Cardiac muscle cell (in vitro differentiated cells and primary cell): ENCODE measurements around the gene SHC4. TPM values are rescaled to one million over a fixed set of nuclear protein-coding genes. Genes with fewer than 3 reads are reported as not detected.

Experiments
- DNase-seq, 2 donors: peaks; one replicate each; pipeline versions ENCODE4 v3.0.0 to v3.0.0-alpha.2; 2010 to 2017; ENCODE audit warnings: low read depth in 1 of 2, low spot score in 1 of 2
- H3K27ac ChIP-seq: fragments of 200-600 bp; sonication (generic); 2 replicates; pipeline ENCODE4 v1.5.1; 2016
- H3K27me3 ChIP-seq: fragments of 200-600 bp; sonication (generic); 2 replicates; pipeline ENCODE4 v1.6.0; 2016; ENCODE audit warnings: control low read depth
- H3K36me3 ChIP-seq: fragments of 200-600 bp; sonication (generic); 2 replicates; pipeline ENCODE4 v1.5.1; 2016; ENCODE audit warnings: control low read depth
- H3K4me1 ChIP-seq: fragments of 200-600 bp; sonication (generic); 2 replicates; pipeline ENCODE4 v1.8.1; 2017; ENCODE audit warnings: low read depth, mild to moderate bottlenecking, mixed run types
- H3K4me3 ChIP-seq: fragments of 200-600 bp; sonication (generic); 2 replicates; pipeline ENCODE4 v1.5.1; 2016; ENCODE audit warnings: mild to moderate bottlenecking
- H3K9me3 ChIP-seq: fragments of 200-600 bp; sonication (generic); 2 replicates; pipeline ENCODE4 v1.5.1; 2017; ENCODE audit warnings: low read depth, mild to moderate bottlenecking, control low read depth
- polyA plus RNA-seq: library from polyadenylated mRNA; unstranded; fragments of >200 nt; fragmentation: Nextera tagmentation; extraction: Ambion mirVana; gene quantifications from 2 replicates; pipeline ENCODE4 v1.2.1, GENCODE V29; 2016
- total RNA-seq: library from RNA; depleted of rRNA; stranded (reverse); fragments of >200 nt; gene quantifications from 2 replicates; pipeline ENCODE4 v1.2.3, GENCODE V29; 2016
- TF ChIP-seq, protein P1 (sequence below): IDR thresholded peaks from 2 replicates; pipeline ENCODE4 v1.5.1; 2012; ENCODE audit warnings: low read depth, mild to moderate bottlenecking, low read length

The SHC4 gene
- total and polyA plus RNA-seq, 2 experiments from 2014 or later = 1.3 to 1.5 TPM

DNA sequence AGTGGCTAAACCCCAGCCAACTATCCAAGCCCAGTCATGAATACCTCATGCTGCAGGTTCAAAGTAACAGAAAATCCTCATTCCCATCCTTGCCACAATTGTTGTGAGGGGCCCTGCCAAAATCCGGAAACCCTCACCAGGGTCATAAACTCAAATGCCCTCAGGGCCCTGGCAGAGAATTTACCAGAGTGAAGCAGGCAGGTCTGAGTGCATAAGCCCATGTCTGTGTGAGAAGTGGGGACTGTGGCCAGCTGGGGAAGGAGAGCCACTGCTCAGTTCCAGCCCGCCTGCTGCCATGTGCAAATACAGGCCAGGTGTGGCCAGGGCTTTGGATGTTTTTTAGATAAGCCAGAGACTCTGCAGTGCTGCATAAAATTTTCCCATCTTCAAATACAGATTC is 159.8 kb downstream of the SHC4 start:
- TF ChIP-seq, protein P1, sequence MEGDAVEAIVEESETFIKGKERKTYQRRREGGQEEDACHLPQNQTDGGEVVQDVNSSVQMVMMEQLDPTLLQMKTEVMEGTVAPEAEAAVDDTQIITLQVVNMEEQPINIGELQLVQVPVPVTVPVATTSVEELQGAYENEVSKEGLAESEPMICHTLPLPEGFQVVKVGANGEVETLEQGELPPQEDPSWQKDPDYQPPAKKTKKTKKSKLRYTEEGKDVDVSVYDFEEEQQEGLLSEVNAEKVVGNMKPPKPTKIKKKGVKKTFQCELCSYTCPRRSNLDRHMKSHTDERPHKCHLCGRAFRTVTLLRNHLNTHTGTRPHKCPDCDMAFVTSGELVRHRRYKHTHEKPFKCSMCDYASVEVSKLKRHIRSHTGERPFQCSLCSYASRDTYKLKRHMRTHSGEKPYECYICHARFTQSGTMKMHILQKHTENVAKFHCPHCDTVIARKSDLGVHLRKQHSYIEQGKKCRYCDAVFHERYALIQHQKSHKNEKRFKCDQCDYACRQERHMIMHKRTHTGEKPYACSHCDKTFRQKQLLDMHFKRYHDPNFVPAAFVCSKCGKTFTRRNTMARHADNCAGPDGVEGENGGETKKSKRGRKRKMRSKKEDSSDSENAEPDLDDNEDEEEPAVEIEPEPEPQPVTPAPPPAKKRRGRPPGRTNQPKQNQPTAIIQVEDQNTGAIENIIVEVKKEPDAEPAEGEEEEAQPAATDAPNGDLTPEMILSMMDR = no peak
- Histone ChIP-seq H3K9me3 (no peaks in the 10 kb centered on the region), H3K27ac (no peak overlapping the region), H3K4me1 (no peaks in the 10 kb centered on the region), H3K4me3 (no peak overlapping the region), H3K36me3 (no peaks in the 10 kb centered on the region), H3K27me3 (no peaks in the 10 kb centered on the region)
- no peak for DNase-seq

DNA sequence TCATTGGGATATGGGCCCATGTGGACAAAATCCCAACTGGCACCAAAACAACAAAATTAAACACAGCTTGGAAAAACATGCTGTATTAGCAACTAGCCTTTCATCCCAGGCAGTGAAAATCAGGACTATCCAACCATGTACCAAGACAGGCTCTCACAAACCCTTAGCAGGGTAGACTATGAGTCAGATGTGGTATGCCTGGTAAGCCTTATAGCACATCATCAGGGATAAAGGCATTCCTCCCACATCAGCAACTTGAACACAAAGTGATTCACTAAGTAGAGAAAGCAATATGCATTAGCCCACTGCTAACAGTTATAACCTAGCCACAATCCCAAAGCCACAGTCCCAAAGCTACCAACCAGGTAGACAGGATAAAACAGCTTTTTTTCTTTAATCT is 160.9 kb downstream of the SHC4 start:
- Histone ChIP-seq H3K9me3 (no peaks in the 10 kb centered on the region), H3K4me3 (no peak overlapping the region), H3K27me3 (no peaks in the 10 kb centered on the region), H3K4me1 (no peaks in the 10 kb centered on the region), H3K27ac (no peak overlapping the region), H3K36me3 (no peaks in the 10 kb centered on the region)
- DNase-seq = peak in 1 of 2 donors; percentile 82
- TF ChIP-seq, protein P1 = no peak

DNA sequence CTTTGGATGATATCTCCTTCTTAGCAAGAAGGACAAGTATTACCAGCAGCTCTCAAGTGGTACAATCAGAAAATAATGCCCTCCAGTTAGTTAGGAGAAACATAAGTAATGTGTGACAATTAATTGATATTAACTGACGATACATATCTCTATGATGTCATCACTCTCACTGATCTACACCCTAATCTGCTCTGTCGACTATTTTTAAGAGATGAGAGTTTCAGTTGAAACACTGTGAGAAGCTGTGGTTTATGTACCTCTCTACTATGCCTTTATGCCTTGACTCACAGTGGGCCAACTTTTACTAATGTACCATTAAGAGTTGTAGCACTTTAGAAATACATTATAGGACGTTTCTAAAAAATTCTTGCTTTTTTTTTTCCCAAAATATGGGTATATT is 161.5 kb downstream of the SHC4 start:
- TF ChIP-seq, protein P1 = no peak
- Histone ChIP-seq H3K9me3 (no peaks in the 10 kb centered on the region), H3K4me3 (no peak overlapping the region), H3K27me3 (no peaks in the 10 kb centered on the region), H3K27ac (no peak overlapping the region), H3K36me3 (no peaks in the 10 kb centered on the region), H3K4me1 (no peaks in the 10 kb centered on the region)
- no peak for DNase-seq

DNA sequence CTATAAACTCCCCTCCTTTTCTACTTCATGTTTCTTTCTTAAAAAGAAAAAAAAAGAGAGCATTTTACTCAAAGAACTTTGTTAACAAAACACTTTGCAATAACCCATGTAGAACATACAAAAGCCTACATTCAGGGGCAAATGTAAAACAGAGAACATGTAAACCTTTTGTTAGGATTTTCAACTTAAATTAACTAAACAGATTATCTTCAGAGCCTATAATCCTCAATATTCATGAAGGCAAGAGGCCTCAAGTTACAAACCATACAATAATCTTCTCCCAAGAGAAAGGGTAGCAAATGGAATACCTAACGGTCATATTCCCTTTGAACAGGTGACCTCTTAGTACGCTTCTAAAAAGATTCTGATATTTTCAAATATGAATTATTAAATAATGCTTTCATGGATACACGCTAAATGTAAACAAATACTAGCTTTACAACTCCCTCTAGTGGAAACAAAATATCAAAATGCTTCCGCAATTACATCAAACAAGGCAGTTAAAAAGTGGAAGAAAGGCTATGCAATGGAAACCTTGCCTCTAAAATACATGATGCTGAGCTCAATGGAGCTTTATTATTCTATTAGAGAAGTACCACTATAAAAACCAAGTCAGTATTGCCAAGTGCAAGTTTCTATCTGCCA is 162.8 kb downstream of the SHC4 start:
- no peak overlapping the region for H3K27ac ChIP-seq
- no peak overlapping the region for H3K4me3 ChIP-seq
- no peaks in the 10 kb centered on the region for H3K36me3 ChIP-seq
- TF ChIP-seq, protein P1 = peak; percentile 58
- no peaks in the 10 kb centered on the region for H3K27me3 ChIP-seq
- H3K4me1 ChIP-seq = no peaks in the 10 kb centered on the region
- peak in 1 of 2 donors; percentile 68 for DNase-seq
- H3K9me3 ChIP-seq = no peaks in the 10 kb centered on the region

DNA sequence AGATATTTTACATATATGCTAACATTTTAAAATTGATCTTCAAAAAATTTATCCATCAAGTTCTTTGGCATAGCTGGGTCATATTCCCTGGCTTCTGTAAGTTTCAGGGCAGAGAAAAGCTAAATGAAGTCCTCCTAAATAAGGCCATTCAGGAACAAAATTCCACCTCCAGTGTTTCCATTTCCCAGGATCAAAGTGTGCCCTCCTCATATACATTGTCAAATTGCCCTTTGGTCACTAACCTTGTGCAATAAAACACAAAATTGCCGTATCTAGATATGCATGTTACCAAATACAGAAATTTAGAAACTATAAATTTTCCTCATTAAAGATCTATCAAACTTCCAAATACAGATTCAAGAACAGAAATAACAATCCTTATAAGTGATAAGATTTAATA is 163.5 kb downstream of the SHC4 start:
- Histone ChIP-seq H3K9me3 (no peaks in the 10 kb centered on the region), H3K27me3 (no peaks in the 10 kb centered on the region), H3K36me3 (no peaks in the 10 kb centered on the region), H3K4me1 (no peaks in the 10 kb centered on the region), H3K27ac (no peak overlapping the region), H3K4me3 (no peak overlapping the region)
- DNase-seq = no peak
- TF ChIP-seq, protein P1 = no peak
